Stimulated activated CD8-positive, alpha-beta memory T cell treated with anti-CD3 and anti-CD28 coated beads, Interleukin-7, amount 100 ng/mL, for 48 hours (primary cell): ENCODE data around the gene CARM1.

Experiments
- DNase-seq, 2 donors: peaks; one replicate each; pipeline ENCODE4 v3.0.0-alpha.2; 2020; ENCODE audit warnings: low read depth in 1 of 2; ENCODE audit errors: extremely low read depth in 1 of 2

Gene CARM1

GRCh38 chr19:10899151-10899653 is 27.8 kb downstream of the CARM1 start:
- no peak for DNase-seq

- no peak for DNase-seq
Observed at GRCh38 chr19:10907925-10908324, 36.6 kb downstream of the CARM1 start.

- DNase-seq = no peak
Observed at GRCh38 chr19:10908380-10908960, 37.1 kb downstream of the CARM1 start.

GRCh38 chr19:10911579-10912363 is 40.4 kb downstream of the CARM1 start:
- DNase-seq = no peak

GRCh38 chr19:10912619-10913018 is 41.3 kb downstream of the CARM1 start:
- DNase-seq = no peak

- no peak for DNase-seq
Observed at GRCh38 chr19:10913716-10914340, 42.5 kb downstream of the CARM1 start.

- DNase-seq = no peak
Observed at GRCh38 chr19:10915130-10916091, 44.1 kb downstream of the CARM1 start.

- no peak for DNase-seq
Observed at GRCh38 chr19:10916602-10917001, 45.2 kb downstream of the CARM1 start.

- DNase-seq = no peak
Observed at GRCh38 chr19:10918359-10918758, 47.0 kb downstream of the CARM1 start.

- DNase-seq = no peak
Observed at GRCh38 chr19:10919352-10920287, 48.3 kb downstream of the CARM1 start.

- no peak for DNase-seq
Observed at GRCh38 chr19:10920288-10920655, 48.9 kb downstream of the CARM1 start.

GRCh38 chr19:10920781-10921180 is 49.4 kb downstream of the CARM1 start:
- no peak for DNase-seq

GRCh38 chr19:10921199-10921909 is 50.0 kb downstream of the CARM1 start:
- DNase-seq = no peak

GRCh38 chr19:10921910-10922637 is 50.7 kb downstream of the CARM1 start:
- DNase-seq = no peak

GRCh38 chr19:10922638-10923014 is 51.3 kb downstream of the CARM1 start:
- no peak for DNase-seq

- DNase-seq = no peak
Observed at GRCh38 chr19:10923260-10924112, 52.1 kb downstream of the CARM1 start.

GRCh38 chr19:10924597-10924996 is 53.2 kb downstream of the CARM1 start:
- DNase-seq = no peak
